Endothelial cell of umbilical vein (primary cell): ENCODE results near the gene DCAF4L1. TPM values are rescaled to one million over a fixed set of nuclear protein-coding genes. Genes with fewer than 3 reads are reported as not detected.

Experiments used
- BruUV-seq: library from RNA; stranded (reverse); fragments of 400-500 nt; replicated peaks from 2 replicates; lab custom pipeline; 2021; lab: Mats Ljungman, UMichigan
- CTCF ChIA-PET: fragments of 300-600, 350-600 bp; sonication (Branson Sonifier 250); formaldehyde crosslinking; loops from one replicate; lab custom pipeline; 2021; ENCODE audit warnings: antibody characterized with exemption, inconsistent platforms; lab: Charles Lee
- POLR2A ChIA-PET: fragments of 300-600, 350-600 bp; sonication (Branson Sonifier 250); formaldehyde crosslinking; loops from one replicate; lab custom pipeline; 2021; ENCODE audit warnings: antibody characterized with exemption, inconsistent platforms; lab: Charles Lee
- DNase-seq: peaks from one replicate; pipeline ENCODE4 v3.0.0-alpha.2; 2011; ENCODE audit warnings: low read depth, low spot score
- FAIRE-seq: peaks from 2 replicates; lab custom pipeline; 2011; peaks lifted over from hg19 to GRCh38; lab: Jason Lieb, UNC
- H2AFZ ChIP-seq: 2 replicates; pipeline ENCODE4 v1.6.0; 2012; ENCODE audit warnings: low read depth, low read length, control low read depth, inconsistent platforms
- H3K27ac ChIP-seq: 2 replicates; pipeline ENCODE4 v1.5.1; 2011; ENCODE audit warnings: low read depth, mild to moderate bottlenecking, control low read depth, low read length, moderate library complexity; ENCODE audit not compliant: insufficient read depth
- H3K27me3 ChIP-seq, 2 experiments: 2 replicates each; pipeline versions ENCODE4 v1.6.0 to v1.6.1; 2011; ENCODE audit warnings: low read length in 2 of 2, mixed read lengths in 1 of 2; ENCODE audit not compliant: control insufficient read depth in 2 of 2, insufficient read depth in 2 of 2
- H3K36me3 ChIP-seq, 2 experiments: 2 replicates in 1 of 2; 3 replicates in 1 of 2; pipeline ENCODE4 v1.5.1; 2011; ENCODE audit warnings: low read length in 2 of 2, mild to moderate bottlenecking in 1 of 2, moderate library complexity in 1 of 2; ENCODE audit not compliant: control insufficient read depth in 2 of 2, insufficient read depth in 2 of 2; ENCODE audit errors: extremely low read depth in 1 of 2
- H3K4me1 ChIP-seq: 3 replicates; pipeline ENCODE4 v1.5.1; 2011; ENCODE audit warnings: mild to moderate bottlenecking, low read length; ENCODE audit not compliant: control insufficient read depth, insufficient read depth; ENCODE audit errors: extremely low read depth
- H3K4me2 ChIP-seq: 2 replicates; pipeline ENCODE4 v1.6.1; 2011; ENCODE audit warnings: low read length, control low read depth, mixed read lengths; ENCODE audit not compliant: insufficient read depth
- H3K4me3 ChIP-seq, 3 experiments: fragments of 200-600 bp in 1 of 3; sonication (generic), shearing (Covaris generic) in 1 of 3; replicated peaks in 1 of 3; 2 replicates each; pipeline ENCODE4 v1.5.1; 2011 to 2016; ENCODE audit warnings: control low read depth in 3 of 3, low read length in 3 of 3, mild to moderate bottlenecking in 2 of 3, inconsistent platforms in 1 of 3, low read depth in 1 of 3, moderate library complexity in 1 of 3; ENCODE audit not compliant: insufficient read depth in 1 of 3
- H3K79me2 ChIP-seq: 2 replicates; pipeline ENCODE4 v1.6.0; 2012; ENCODE audit warnings: low read length, inconsistent platforms; ENCODE audit not compliant: control insufficient read depth, insufficient read depth
- H3K9ac ChIP-seq: replicated peaks from 2 replicates; pipeline ENCODE3; 2011; ENCODE audit warnings: low read length, control low read depth; ENCODE audit not compliant: insufficient read depth; ENCODE audit errors: extremely low read depth
- H3K9me1 ChIP-seq: replicated peaks from 3 replicates; pipeline ENCODE4 v1.6.0; 2011; ENCODE audit warnings: mild to moderate bottlenecking, low read length; ENCODE audit not compliant: control insufficient read depth, insufficient read depth; ENCODE audit errors: extremely low read depth
- H3K9me3 ChIP-seq: replicated peaks from 2 replicates; pipeline ENCODE4 v1.5.1; 2012; ENCODE audit warnings: low read length, inconsistent platforms; ENCODE audit not compliant: control insufficient read depth, insufficient read depth
- H4K20me1 ChIP-seq: replicated peaks from 2 replicates; pipeline ENCODE3; 2011; ENCODE audit warnings: mild to moderate bottlenecking, low read length; ENCODE audit not compliant: control insufficient read depth, insufficient read depth; ENCODE audit errors: extremely low read depth
- CTCF ChIP-seq, 2 donors: IDR thresholded peaks; 1 replicate in 1 of 2; 2 replicates in 1 of 2; pipeline ENCODE4 v1.5.1; 2011; ENCODE audit warnings: low read length in 2 of 2, mild to moderate bottlenecking in 2 of 2, moderate library complexity in 2 of 2, control low read depth in 1 of 2, inconsistent platforms in 1 of 2, low read depth in 1 of 2; ENCODE audit not compliant: insufficient read depth in 1 of 2; ENCODE audit errors: extremely low read depth in 1 of 2
- EZH2 ChIP-seq: IDR thresholded peaks from 2 replicates; pipeline ENCODE4 v1.6.1; 2012; ENCODE audit warnings: borderline replicate concordance, low read depth, mild to moderate bottlenecking, moderate library complexity, low read length, inconsistent platforms; ENCODE audit not compliant: severe bottlenecking
- FOS ChIP-seq: IDR thresholded peaks from 2 replicates; pipeline ENCODE4 v1.6.1; 2011; ENCODE audit warnings: mild to moderate bottlenecking, low read length, moderate library complexity, borderline replicate concordance; ENCODE audit not compliant: insufficient read depth
- GATA2 ChIP-seq: IDR thresholded peaks from 2 replicates; pipeline ENCODE4 v1.7.0; 2011; ENCODE audit warnings: low read depth, mild to moderate bottlenecking, moderate library complexity, mixed read lengths, low read length; ENCODE audit not compliant: insufficient read length, insufficient read depth
- JUN ChIP-seq: IDR thresholded peaks from 2 replicates; pipeline ENCODE4 v1.6.1; 2011; ENCODE audit warnings: borderline replicate concordance, low read depth; ENCODE audit not compliant: insufficient read length, insufficient read depth
- MAX ChIP-seq: IDR thresholded peaks from 2 replicates; pipeline ENCODE4 v1.6.1; 2011; ENCODE audit not compliant: insufficient read depth, insufficient read length
- MYC ChIP-seq: IDR thresholded peaks from one replicate; pipeline ENCODE4 v1.6.1; 2011; ENCODE audit warnings: mild to moderate bottlenecking, low read depth, low read length
- POLR2A ChIP-seq: IDR thresholded peaks from 2 replicates; pipeline ENCODE4 v1.6.1; 2012; ENCODE audit warnings: low read depth, mild to moderate bottlenecking, control low read depth, low read length
- POLR2AphosphoS5 ChIP-seq: IDR thresholded peaks from 2 replicates; pipeline ENCODE4 v1.6.1; 2012; ENCODE audit warnings: low read depth, mild to moderate bottlenecking, control low read depth, low read length, moderate library complexity; ENCODE audit not compliant: insufficient read depth
- dilution Hi-C: fragments of 300-500 bp; cut with MboI; formaldehyde crosslinking; loops from one replicate; pipeline ENCODE4 v1.15.0; 2019; ENCODE audit warnings: low sequenced_read_pairs; ENCODE audit not compliant: extremely low pct_ligation_motif_present
- intact Hi-C: fragments of 100-400 bp; cut with micrococcal nuclease; formaldehyde crosslinking; loops from one replicate; pipeline ENCODE4 v1.10.0; 2022
- polyA plus RNA-seq, 4 experiments: library from polyadenylated mRNA; depleted of rRNA in 3 of 4; stranded (reverse) in 3 of 4; unstranded in 1 of 4; fragments of >200 nt; gene quantifications; 2 replicates each; pipeline versions ENCODE4 v1.2.1 to v1.2.3, GENCODE V29; 2011 to 2012; ENCODE audit warnings: missing spikeins in 1 of 4
- total RNA-seq: library from RNA; stranded (reverse); gene quantifications from 2 replicates; pipeline ENCODE4 v1.2.3, GENCODE V29; 2021

The DCAF4L1 gene
- total and polyA plus RNA-seq, 2 donors (not counting 3 experiments of a cell fraction or from before 2014, with no cell fraction given) = 0.06 to 0.15 TPM

- no TSS peak for BruUV-seq
- TF ChIP-seq EZH2 = no peak
- no peak for TF ChIP-seq MYC
- TF ChIP-seq POLR2A = no peak
- no peak for TF ChIP-seq GATA2
- H3K36me3 ChIP-seq = no peaks in the 10 kb centered on the region
- DNase-seq (no peak), FAIRE-seq (no peak)
- H3K4me1 ChIP-seq = no peaks in the 10 kb centered on the region
- H3K79me2 ChIP-seq = peaks cover 9% of the 10 kb centered on the region
- intact Hi-C loops = no loop called here
- no peaks in the 10 kb centered on the region for H3K9me1 ChIP-seq
- no peak overlapping the region for H3K9ac ChIP-seq
- H3K27ac ChIP-seq = no peak overlapping the region
- no peaks in the 10 kb centered on the region for H3K9me3 ChIP-seq
- no peaks in the 10 kb centered on the region for H4K20me1 ChIP-seq
- dilution Hi-C loops = no loop called here
- no peaks in the 10 kb centered on the region for H3K27me3 ChIP-seq
- H2AFZ ChIP-seq = no peak overlapping the region
- ChIA-PET POLR2A (no interaction called here), CTCF (no interaction called here)
- H3K4me3 ChIP-seq = no peak overlapping the region
- H3K4me2 ChIP-seq = no peak overlapping the region
These were observed 26.6 kb downstream of the DCAF4L1 start for GRCh38 chr4:42008011-42008786.

GRCh38 chr4:42015438-42015837 is 33.9 kb downstream of the DCAF4L1 start:
- Histone ChIP-seq H3K27me3 (no peaks in the 10 kb centered on the region), H2AFZ (no peak overlapping the region), H3K27ac (no peak overlapping the region), H3K4me1 (no peaks in the 10 kb centered on the region), H3K36me3 (no peaks in the 10 kb centered on the region), H3K9me3 (no peaks in the 10 kb centered on the region), H3K9ac (no peak overlapping the region), H3K4me3 (no peak overlapping the region), H3K9me1 (no peaks in the 10 kb centered on the region), H3K79me2 (peaks cover 7% of the 10 kb centered on the region), H3K4me2 (no peak overlapping the region), H4K20me1 (no peaks in the 10 kb centered on the region)
- TF ChIP-seq MAX (no peak), POLR2A (no peak), FOS (no peak), GATA2 (no peak), CTCF (IDR thresholded peaks at IDR 0.05; ENCODE audit: extremely low read depth in 1 of 2, insufficient read depth in 1 of 2, low read depth in 1 of 2, low read length in 2 of 2) (no peak), MYC (no peak), EZH2 (no peak), POLR2AphosphoS5 (no peak), JUN (no peak)
- no peak for DNase-seq
- no TSS peak for BruUV-seq
- intact Hi-C loops = no loop called here
- POLR2A ChIA-PET = no interaction called here
- dilution Hi-C loops = no loop called here
- FAIRE-seq = no peak
- CTCF ChIA-PET = no interaction called here
